GM12865 (cell line): ENCODE results near the gene PUSL1.

Experiments
- DNase-seq: peaks from one replicate; pipeline ENCODE4 v3.0.0; 2010; ENCODE audit warnings: low read depth
- H3K4me3 ChIP-seq: 2 replicates; pipeline ENCODE4 v1.5.1; 2011; ENCODE audit warnings: mild to moderate bottlenecking, low read depth, low read length, control low read depth
- TF ChIP-seq, protein P1 (sequence below): IDR thresholded peaks from 2 replicates; pipeline ENCODE4 v1.5.1; 2011; ENCODE audit warnings: low read length, control low read depth, low read depth, inconsistent platforms; ENCODE audit not compliant: insufficient read depth; ENCODE audit errors: missing control alignments

The PUSL1 gene

DNA sequence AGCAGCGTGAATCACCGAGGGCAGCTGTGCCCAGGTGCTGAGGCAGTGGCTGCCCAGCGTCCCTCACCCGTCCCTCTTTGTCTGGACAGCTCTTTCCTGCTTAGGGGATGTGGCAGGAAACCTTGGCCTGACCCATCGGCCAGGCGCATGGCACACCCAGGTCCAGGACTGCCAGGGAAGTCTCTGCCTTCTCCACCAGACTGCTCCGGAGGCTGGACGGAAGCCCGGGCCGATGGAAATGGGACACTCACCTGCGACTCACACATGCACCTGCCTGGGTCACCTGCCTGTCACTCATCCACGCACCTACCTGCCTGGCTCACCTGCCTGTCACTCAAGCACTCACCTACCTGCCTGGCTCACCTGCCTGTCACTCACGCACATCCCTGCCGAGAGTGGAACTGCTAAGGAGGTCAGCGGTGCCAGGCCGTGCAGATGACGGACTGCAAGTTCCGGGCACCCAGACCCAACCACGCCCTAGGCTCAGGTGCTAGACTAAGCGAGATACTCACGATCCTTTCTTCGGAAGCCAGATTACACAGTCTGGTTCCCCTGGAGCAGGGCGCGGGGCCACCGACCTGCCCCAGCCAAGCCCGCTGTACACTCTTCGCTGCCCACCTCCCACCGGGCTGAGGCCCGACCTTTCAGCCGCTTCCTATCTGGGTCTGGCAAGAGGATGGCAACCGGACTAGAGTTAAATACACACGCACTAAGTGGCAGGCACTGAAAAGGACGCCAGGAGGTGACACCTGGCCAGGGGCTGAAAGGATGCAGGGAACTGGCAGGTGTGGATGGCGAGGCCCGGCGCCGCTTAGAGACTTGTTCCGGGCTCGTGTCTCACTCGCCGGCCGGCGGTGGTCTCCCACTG, 35.8 kb upstream of the PUSL1 start:
- TF ChIP-seq, protein P1, sequence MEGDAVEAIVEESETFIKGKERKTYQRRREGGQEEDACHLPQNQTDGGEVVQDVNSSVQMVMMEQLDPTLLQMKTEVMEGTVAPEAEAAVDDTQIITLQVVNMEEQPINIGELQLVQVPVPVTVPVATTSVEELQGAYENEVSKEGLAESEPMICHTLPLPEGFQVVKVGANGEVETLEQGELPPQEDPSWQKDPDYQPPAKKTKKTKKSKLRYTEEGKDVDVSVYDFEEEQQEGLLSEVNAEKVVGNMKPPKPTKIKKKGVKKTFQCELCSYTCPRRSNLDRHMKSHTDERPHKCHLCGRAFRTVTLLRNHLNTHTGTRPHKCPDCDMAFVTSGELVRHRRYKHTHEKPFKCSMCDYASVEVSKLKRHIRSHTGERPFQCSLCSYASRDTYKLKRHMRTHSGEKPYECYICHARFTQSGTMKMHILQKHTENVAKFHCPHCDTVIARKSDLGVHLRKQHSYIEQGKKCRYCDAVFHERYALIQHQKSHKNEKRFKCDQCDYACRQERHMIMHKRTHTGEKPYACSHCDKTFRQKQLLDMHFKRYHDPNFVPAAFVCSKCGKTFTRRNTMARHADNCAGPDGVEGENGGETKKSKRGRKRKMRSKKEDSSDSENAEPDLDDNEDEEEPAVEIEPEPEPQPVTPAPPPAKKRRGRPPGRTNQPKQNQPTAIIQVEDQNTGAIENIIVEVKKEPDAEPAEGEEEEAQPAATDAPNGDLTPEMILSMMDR = no peak
- H3K4me3 ChIP-seq = peak overlapping the region; percentile 95
- DNase-seq = peak; percentile 35

DNA sequence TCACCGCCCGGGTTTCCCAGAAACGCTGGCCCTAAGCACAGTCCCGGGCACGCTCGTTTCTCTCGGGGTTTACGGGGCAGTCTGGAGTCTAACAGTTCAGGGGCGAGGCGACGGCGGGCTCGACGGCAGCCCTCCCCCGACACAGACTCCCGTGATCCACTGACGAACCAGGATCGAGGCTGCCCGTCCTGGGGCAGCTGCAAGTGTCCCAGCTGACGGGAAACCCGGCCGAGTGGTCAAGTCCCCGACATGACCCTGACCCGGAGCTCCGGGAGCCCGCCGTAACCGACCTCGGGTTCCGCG, 35.2 kb upstream of the PUSL1 start:
- TF ChIP-seq, protein P1 = no peak
- H3K4me3 ChIP-seq = peak overlapping the region; percentile 95
- DNase-seq = no peak

DNA sequence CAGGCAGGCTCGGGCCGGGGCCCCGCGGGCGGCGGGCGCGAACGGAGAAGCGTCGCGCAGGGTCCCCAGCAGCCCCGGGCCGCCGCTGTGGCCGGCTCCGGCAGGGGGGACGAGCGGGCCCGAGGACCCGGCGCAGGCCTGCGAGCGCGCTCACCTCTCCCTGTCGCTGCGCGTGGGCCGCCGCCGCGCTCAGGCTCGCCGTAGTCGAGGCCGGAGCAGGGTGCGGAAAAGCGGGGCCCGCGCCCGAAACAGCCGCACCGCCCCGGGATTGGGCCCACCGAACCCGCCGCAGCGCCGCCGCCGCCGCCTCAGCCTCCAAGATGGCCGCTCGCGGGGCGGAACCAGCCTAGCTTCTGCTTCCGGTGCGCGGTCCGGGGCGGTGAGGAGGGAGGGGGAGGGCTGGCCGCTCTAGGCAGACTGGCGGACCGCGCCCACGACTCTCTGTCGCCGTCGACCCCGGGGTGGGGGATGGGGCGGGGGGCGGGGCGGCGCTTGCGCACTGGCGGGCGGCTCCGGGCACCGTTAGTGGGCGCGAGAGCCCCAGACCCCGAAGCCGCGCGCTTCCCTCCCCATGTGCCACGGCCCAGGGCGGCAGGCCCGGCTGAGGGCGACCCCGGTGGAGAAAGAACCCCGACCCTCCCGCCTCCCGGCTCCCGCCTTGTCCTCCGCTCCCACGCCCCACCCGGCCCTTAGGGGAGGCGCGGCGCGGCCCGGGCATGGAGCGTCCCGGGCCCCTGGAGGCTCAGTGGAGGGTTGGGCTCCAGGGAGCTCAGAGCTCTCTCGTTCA, 34.7 kb upstream of the PUSL1 start, which contains the start of gene UBE2J2:
UBE2J2 (minus strand) TSS at position 343 of the 787 bp plus-strand sequence. CDS start 5,862 bp downstream, outside the sequence.
- peak; percentile 97 for DNase-seq
- H3K4me3 ChIP-seq = peak within 1 kb of the TSS; percentile 95

GRCh38 chr1:1274299-1274930, 34.0 kb upstream of the PUSL1 start:
- TF ChIP-seq, protein P1 = no peak
- H3K4me3 ChIP-seq = peak overlapping the region; percentile 66
- no peak for DNase-seq

More for the DNA sequence above, 34.7 kb upstream of the PUSL1 start, which contains the start of gene UBE2J2:
- TF ChIP-seq, protein P1 = peak; percentile 5

DNA sequence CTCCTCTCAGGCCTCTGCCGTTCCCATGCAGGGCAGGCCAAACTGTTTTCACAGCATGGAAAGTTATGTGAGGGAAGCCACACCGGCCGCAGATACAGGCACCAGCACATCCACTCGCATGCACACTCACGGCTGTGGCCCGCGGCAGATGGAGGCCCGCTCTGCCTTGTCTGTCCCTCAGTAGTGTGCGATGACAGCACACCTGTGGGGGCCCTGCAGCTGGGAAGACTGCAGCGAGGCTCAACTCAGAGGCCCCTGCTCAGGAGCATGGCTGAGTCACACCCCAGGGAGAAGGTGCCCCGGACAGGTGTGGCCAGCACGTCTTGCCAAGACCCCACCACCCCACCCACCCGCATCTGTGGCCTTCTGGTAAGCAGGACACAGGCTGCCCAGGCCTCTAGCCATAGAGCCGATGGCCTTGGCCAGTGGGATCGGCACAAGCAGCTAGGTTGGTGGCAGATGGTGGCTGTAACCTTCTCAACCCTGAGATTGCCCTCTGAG, 33.4 kb upstream of the PUSL1 start:
- TF ChIP-seq, protein P1 = no peak
- no peak for DNase-seq
- no peak overlapping the region for H3K4me3 ChIP-seq

GRCh38 chr1:1275836-1276235, 32.6 kb upstream of the PUSL1 start:
- no peak overlapping the region for H3K4me3 ChIP-seq
- DNase-seq = no peak
- TF ChIP-seq, protein P1 = no peak
